Psoas muscle (tissue), 8 donors: ENCODE measurements around the gene AGAP3. TPM values are rescaled to one million over a fixed set of nuclear protein-coding genes. Genes with fewer than 3 reads are reported as not detected.
A peak's percentile ranks its signal among the peaks of the same experiment; 100 is the strongest.

Experiments
- ATAC-seq, 4 donors: fragments of 200-7000 bp; cut with Tn5 transposase; one replicate each; pipeline ENCODE4 v1.9.1; 2020; ENCODE audit warnings: moderate library complexity in 3 of 4, mild to moderate bottlenecking in 2 of 4
- DNase-seq, 2 donors: peaks; one replicate each; pipeline ENCODE4 v3.0.0-alpha.2; 2020
- H3K27ac ChIP-seq: fragments of 200-600 bp; one replicate; pipeline ENCODE4 v1.8.0; 2022
- H3K27me3 ChIP-seq, 3 donors: fragments of 200-600 bp in 1 of 3; one replicate each; pipeline versions ENCODE4 v1.6.1 to v1.8.0; 2013 to 2022; ENCODE audit warnings: low read length in 2 of 3, mild to moderate bottlenecking in 2 of 3, moderate library complexity in 1 of 3; ENCODE audit not compliant: insufficient read depth in 3 of 3
- H3K36me3 ChIP-seq, 2 donors: fragments of 200-600 bp in 1 of 2; one replicate each; pipeline versions ENCODE4 v1.6.1 to v1.8.0; 2013 to 2022; ENCODE audit warnings: low read depth in 1 of 2, mild to moderate bottlenecking in 1 of 2, moderate library complexity in 1 of 2; ENCODE audit not compliant: insufficient read depth in 1 of 2
- H3K4me1 ChIP-seq: fragments of 200-600 bp; one replicate; pipeline ENCODE4 v1.8.0; 2022
- H3K4me3 ChIP-seq: fragments of 200-600 bp; one replicate; pipeline ENCODE4 v1.8.0; 2022; ENCODE audit warnings: mild to moderate bottlenecking
- H3K9me3 ChIP-seq: fragments of 200-600 bp; one replicate; pipeline ENCODE4 v1.8.0; 2022
- CTCF ChIP-seq: fragments of 200-600 bp; IDR thresholded peaks from one replicate; pipeline ENCODE4 v1.8.0; 2022; ENCODE audit warnings: antibody characterized with exemption
- WGBS, 3 donors: extraction: QIAGEN DNeasy Blood & Tissue Kit; methylation state at CpG; one replicate each; pipeline versions ENCODE4 v1.1.6 to v1.1.7; 2013; 5-methylcytosine and 5-hydroxymethylcytosine counted together
- intact Hi-C, 2 donors: fragments of 100-400 bp; cut with DNase I; formaldehyde crosslinking; loops; one replicate each; pipeline versions ENCODE4 v1.11.0 to v1.14.2; 2022
- polyA plus RNA-seq, 3 donors: library from polyadenylated mRNA; stranded (reverse); fragments of 200-250 nt; gene quantifications; one replicate each; pipeline ENCODE4 v1.2.3, GENCODE V29; 2013
- total RNA-seq, 4 donors: library from RNA; stranded (reverse); fragmentation: NEBNext Ultra II Directional in 2 of 4; extraction: Animal tissue kit (Norgen Biotek cat#: 25700) in 2 of 4; gene quantifications; one replicate each; pipeline versions ENCODE4 v1.2.1 to v1.2.4, GENCODE V29; 2021 to 2023
- donor health status: healthy with polysubstance abuse.
- donor health status: DM: no; HTN: no; CAD: no; lungs with moderate emphysema.
- donor health status: Bipolar disorder and iron deficiency.
- donor health status: healthy.
- donor health status: DM: yes; HTN: yes; CAD: no.
- donor health status: DM: no; HTN: no; CAD: no.
- donor health status: DM: no; HTN: no; CAD: no.
- donor health status: DM: yes; HTN: yes; CAD: no.

AGAP3 gene
- total and polyA plus RNA-seq, 7 donors = 38.4 to 75.3 (median 51.4) TPM

- ATAC-seq = no peak
- Histone ChIP-seq H3K27ac (no peak overlapping the region), H3K9me3 (no peaks in the 10 kb centered on the region), H3K27me3 (no peaks in the 10 kb centered on the region), H3K4me3 (no peak overlapping the region), H3K4me1 (peaks cover 17% of the 10 kb centered on the region), H3K36me3 (peaks cover 0 to 65% of the 10 kb centered on the region in 2 donors)
- TF ChIP-seq CTCF = no peak
- 83 to 88% (median 86%) methylated on average over 22 of the region's 22 CpGs for WGBS, 3 donors
- DNase-seq = peak in 1 of 2 donors; percentile 13
- intact Hi-C loops = loop anchor here (5.0 kb wide), 3 partner anchors 121 to 181 kb away; no protein-coding TSS in a partner anchor
Observed at GRCh38 chr7:151120896-151121295, 34.6 kb downstream of the AGAP3 start.

- TF ChIP-seq CTCF = no peak
- Histone ChIP-seq H3K27ac (no peak overlapping the region), H3K36me3 (peaks cover 0 to 65% of the 10 kb centered on the region in 2 donors), H3K9me3 (no peaks in the 10 kb centered on the region), H3K4me3 (no peak overlapping the region), H3K27me3 (no peaks in the 10 kb centered on the region), H3K4me1 (peaks cover 20% of the 10 kb centered on the region)
- DNase-seq = no peak
- WGBS, 3 donors = 82 to 85% (median 84%) methylated on average over 30 of the region's 30 CpGs
- intact Hi-C loops = loop anchor here (5.0 kb wide), 3 partner anchors 121 to 181 kb away; no protein-coding TSS in a partner anchor
- ATAC-seq = no peak
Observed at GRCh38 chr7:151121380-151122170, 35.3 kb downstream of the AGAP3 start.

- intact Hi-C loops = loop anchor here (5.0 kb wide), 3 partner anchors 120 to 180 kb away; no protein-coding TSS in a partner anchor
- Histone ChIP-seq H3K27me3 (no peaks in the 10 kb centered on the region), H3K4me1 (peaks cover 20% of the 10 kb centered on the region), H3K27ac (no peak overlapping the region), H3K4me3 (no peak overlapping the region), H3K9me3 (no peaks in the 10 kb centered on the region), H3K36me3 (peaks cover 0 to 65% of the 10 kb centered on the region in 2 donors)
- no peak for DNase-seq
- TF ChIP-seq CTCF = no peak
- ATAC-seq = peak in 1 of 4 donors; percentile 21
- 85 to 91% (median 88%) methylated on average over 21 to 24 of the region's 24 CpGs for WGBS, 3 donors
Observed at GRCh38 chr7:151122276-151122675, 36.0 kb downstream of the AGAP3 start.

GRCh38 chr7:151122796-151123157, 36.5 kb downstream of the AGAP3 start:
- Histone ChIP-seq H3K9me3 (no peaks in the 10 kb centered on the region), H3K4me1 (peaks cover 20% of the 10 kb centered on the region), H3K36me3 (peaks cover 0 to 65% of the 10 kb centered on the region in 2 donors), H3K4me3 (no peak overlapping the region), H3K27ac (no peak overlapping the region), H3K27me3 (no peaks in the 10 kb centered on the region)
- ATAC-seq (no peak), DNase-seq (no peak)
- TF ChIP-seq CTCF = no peak
- 90 to 93% (median 92%) methylated on average over 16 to 29 of the region's 29 CpGs for WGBS, 3 donors
- intact Hi-C loops = loop anchor here (5.0 kb wide), 3 partner anchors 120 to 180 kb away; no protein-coding TSS in a partner anchor
